ENCODE measurements around the gene PIGB.
"Not testable (repeated sequence)": the region's sequence is repeated elsewhere in the genome, so short reads cannot be mapped to it uniquely, and the experiment has no call there.

PIGB gene

DNA sequence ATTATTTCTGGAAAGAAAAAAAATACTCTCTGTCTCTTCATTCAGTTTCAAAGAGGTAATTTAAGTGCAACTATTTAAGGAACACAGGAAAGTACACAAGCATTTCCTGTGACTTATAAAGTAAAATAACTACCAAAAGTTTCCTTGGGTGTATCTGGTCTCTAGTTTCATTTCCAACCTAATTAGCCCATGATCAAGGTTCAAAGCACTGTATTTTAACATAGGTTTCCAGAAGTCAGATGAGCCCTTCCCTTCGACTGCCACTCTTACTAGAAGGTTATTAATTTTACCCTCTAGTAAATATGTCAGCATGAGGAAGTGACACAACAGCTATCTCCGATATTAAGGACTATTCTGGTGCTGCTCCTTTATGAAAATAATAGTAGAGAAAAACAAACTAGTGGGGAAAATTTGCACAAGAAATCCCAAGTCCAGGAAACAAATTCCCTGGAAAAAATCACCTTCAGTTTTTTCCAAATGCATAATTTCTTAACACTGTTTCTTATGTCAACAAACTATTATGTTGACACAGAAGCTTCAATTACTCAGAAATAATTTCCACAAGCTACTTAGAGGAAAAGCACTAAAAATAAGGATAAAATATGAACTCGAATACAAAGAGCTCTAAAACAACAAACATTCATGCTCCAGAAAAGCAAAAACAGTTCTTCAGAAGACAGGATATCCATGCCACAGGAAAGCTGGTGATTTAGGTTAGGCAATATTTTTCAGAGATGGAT, 53.8 kb downstream of the PIGB start:
- in situ Hi-C loops (cut with MboI; ENCODE audit: low sequenced_read_pairs) = no loop called here

GRCh38 chr15:55379095-55379494, 60.1 kb downstream of the PIGB start:
- in situ Hi-C loops (cut with MboI; ENCODE audit: low sequenced_read_pairs) = no loop called here

DNA sequence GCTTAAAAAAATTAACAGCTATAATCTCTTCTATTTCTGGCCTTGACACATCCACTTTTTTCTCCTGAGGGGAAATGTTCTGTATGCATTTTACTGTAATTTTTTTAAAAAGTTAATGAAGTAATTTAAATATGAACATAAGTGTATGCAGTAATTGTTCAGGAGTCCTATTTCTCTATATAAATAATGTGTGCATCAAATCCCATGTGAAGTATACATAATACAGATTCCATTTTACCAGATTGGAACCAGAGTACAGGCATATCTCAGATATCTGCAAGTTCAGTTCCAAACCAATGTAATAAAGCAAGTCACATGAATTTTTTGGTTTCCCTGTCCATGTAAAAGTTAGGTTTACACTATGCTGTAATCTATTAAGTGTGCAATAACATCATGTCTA, 62.6 kb downstream of the PIGB start:
- in situ Hi-C loops (cut with MboI; ENCODE audit: low sequenced_read_pairs) = no loop called here

DNA sequence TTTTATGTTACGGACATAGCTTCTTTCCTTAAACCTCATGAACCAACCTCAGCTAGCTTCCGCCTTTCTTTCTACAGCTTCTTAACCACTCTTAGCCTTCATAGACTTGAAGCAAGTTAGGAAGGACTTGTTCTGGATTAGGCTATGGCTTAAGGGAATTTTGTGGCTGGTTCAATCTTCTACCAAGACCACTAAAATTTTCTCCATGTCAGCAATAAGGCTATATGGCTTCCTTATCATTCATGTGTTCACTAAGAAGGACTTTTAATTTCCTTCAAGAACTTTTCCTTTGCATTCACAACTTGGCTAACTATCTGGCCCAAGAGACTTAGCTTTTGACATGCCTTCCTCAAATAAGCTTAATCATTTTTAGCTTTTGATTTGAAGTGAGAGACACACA, 64.7 kb downstream of the PIGB start:
- in situ Hi-C loops (cut with MboI; ENCODE audit: low sequenced_read_pairs) = no loop called here

GRCh38 chr15:55387027-55387426, 68.0 kb downstream of the PIGB start:
- in situ Hi-C loops (cut with MboI; ENCODE audit: low sequenced_read_pairs) = no loop called here

DNA sequence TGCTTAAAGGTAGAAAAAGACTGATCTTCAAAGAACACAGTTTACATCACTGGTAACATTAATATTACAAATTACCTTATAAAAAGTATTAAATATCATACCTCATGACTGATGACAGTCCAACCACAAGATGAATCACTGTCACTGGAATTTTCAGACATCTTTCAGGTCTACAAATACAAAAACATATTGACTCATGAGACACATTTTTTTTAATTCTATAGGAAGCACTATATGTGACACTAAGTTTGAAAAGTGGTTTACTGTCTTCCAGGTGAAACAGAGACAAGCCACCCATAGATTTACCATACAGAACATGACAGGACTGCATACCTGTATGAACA, 70.2 kb downstream of the PIGB start:
- in situ Hi-C loops (cut with MboI; ENCODE audit: low sequenced_read_pairs) = no loop called here

DNA sequence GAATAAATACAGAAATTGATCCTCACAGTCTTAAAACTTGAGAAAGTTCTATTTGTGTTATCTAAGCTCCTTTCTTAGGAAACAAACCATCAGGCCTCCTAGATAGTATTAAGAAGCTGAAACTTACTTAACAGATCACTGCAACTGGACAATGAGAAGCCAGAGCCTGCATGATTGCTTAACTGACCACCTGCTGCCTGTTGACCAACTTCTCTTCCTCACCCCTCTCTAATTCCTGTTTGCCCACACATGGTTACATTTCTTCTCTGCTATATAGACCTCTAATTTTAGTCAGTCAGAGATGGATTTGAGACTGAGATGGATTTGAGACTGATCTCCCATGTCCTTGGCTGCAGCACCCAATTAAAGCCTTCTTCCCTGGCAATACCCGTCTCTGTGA, 75.7 kb downstream of the PIGB start:
- in situ Hi-C loops (cut with MboI; ENCODE audit: low sequenced_read_pairs) = no loop called here

- in situ Hi-C loops (cut with MboI; ENCODE audit: low sequenced_read_pairs) = no loop called here
Observed at GRCh38 chr15:55398243-55398642, 79.2 kb downstream of the PIGB start.

DNA sequence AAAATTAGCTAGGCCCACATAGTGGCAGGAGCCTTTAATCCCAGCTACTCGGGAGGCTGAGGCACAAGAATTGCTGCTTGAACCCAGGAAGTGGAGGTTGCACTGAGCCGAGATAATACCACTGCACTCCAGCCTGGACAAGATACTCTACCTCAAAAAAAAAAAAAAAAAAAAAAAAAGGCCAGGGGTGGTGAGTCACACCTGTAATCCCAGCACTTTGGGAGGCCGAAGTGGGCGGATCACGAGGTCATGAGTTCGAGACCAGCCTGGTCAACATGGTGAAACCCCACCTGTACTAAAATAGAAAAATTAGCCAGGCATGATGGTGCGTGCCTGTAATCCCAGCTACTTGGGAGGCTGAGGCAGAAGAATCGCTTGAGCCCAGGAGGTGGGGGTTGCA, 81.0 kb downstream of the PIGB start:
- in situ Hi-C loops (cut with MboI; ENCODE audit: low sequenced_read_pairs) = not testable (repeated sequence)

DNA sequence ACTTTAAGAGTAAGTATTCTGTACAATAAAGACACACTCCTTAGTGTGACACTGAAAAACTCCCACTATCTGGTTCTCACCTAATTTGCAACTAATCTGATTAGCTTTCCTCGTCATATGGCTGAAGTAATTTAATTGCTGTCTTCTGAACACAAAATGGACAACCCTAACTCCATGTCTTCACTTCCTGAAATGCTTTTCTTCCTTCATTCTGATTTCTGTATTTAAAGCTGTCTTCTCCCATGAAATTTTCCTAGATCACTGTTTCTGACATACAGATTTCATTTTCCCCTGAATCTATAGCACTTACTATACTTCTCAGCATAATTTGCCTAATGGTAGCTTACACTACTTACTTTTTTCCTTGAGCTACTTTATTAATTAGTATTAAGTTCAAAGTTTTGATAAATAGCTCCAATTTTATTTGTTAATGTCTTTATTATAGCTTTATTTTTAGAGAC, 82.8 kb downstream of the PIGB start:
- in situ Hi-C loops (cut with MboI; ENCODE audit: low sequenced_read_pairs) = no loop called here

DNA sequence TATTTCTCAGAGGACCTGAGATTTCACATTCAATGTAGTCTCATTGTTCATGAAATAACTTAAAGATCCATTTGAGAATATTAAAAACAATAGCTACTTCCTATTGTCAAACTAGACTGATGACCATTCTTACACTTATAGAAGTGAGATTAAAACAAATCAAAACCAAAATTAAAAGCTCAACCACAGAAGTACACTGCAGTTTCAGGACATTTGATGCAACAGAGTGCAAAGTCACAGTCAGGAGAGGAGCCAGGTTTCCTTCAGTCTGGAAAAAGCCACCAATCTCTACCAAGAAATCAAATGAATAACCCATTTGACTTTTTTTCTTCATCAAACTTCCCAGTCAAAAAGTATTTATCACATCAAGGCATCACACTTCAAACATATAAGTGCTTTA, 83.7 kb downstream of the PIGB start:
- in situ Hi-C loops (cut with MboI; ENCODE audit: low sequenced_read_pairs) = no loop called here

DNA sequence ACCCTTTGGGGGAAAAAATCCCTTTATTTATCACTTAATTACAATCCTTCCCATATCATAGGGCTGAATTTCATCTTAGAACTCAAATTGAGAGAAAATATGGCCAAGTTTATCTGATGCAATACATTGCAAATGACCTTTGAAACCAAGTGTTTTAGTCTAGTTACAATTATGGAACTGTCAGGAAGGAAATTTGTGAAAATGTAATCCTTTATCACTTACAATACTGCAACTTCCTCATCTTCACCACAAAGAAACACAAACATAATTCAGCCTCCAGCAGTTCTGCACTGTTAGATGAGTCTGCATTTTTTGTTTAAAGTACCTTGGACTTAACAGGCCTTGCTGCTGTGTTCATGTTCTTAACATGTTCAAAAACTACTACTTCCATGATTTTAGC, 84.5 kb downstream of the PIGB start:
- in situ Hi-C loops (cut with MboI; ENCODE audit: low sequenced_read_pairs) = no loop called here

Data from HL-60/S4 treated with phorbol 12-myristate 13-acetate at 8.2 ng/mL for 4 days and 3 days (cell line).